K562 (cell line): Measurements from ENCODE around the gene MAP2K7. TPM values are rescaled to one million over a fixed set of nuclear protein-coding genes. Genes with fewer than 3 reads are reported as not detected.

Experiments
- CBX1 ChIP-seq: sonication (generic); IDR thresholded peaks from 2 replicates; pipeline ENCODE4 v1.6.1; 2016; ENCODE audit warnings: antibody characterized with exemption, low read depth, mild to moderate bottlenecking
- HDAC2 ChIP-seq: fragments of 450-650 bp; IDR thresholded peaks from 2 replicates; pipeline ENCODE4 v1.6.1; 2016; ENCODE audit warnings: mild to moderate bottlenecking
- NR2C2 ChIP-seq, 2 experiments: fragments of 200-800 bp in 1 of 2; sonication (Bioruptor generic) in 1 of 2; sonication (generic) in 1 of 2; formaldehyde crosslinking in 1 of 2; IDR thresholded peaks; 2 replicates each; pipeline versions ENCODE4 v1.6.1 to v1.8.0; 2016 to 2022; ENCODE audit warnings: mild to moderate bottlenecking in 1 of 2, missing compliant biosample characterization in 1 of 2, missing genetic modification characterization in 1 of 2, missing genetic modification reagents in 1 of 2
- POU5F1 ChIP-seq: fragments of 150-350 bp; IDR thresholded peaks from 2 replicates; pipeline ENCODE4 v1.6.1; 2014; ENCODE audit warnings: borderline replicate concordance, low read length, low read depth, mild to moderate bottlenecking; ENCODE audit not compliant: partially characterized antibody
- RFX1 ChIP-seq: fragments of 450-650 bp; IDR thresholded peaks from 2 replicates; pipeline ENCODE4 v1.6.1; 2016; ENCODE audit warnings: mild to moderate bottlenecking, moderate library complexity
- SAFB2 ChIP-seq: fragments of 200-400 bp; formaldehyde crosslinking; IDR thresholded peaks from 2 replicates; pipeline ENCODE4 v1.6.1; 2018; ENCODE audit warnings: borderline replicate concordance, low read length, low read depth, moderate library complexity; ENCODE audit not compliant: severe bottlenecking
- SIN3A ChIP-seq, 2 experiments: fragments of 150-350 bp in 1 of 2; IDR thresholded peaks; 2 replicates each; pipeline ENCODE4 v1.6.1; 2011 to 2016; ENCODE audit warnings: borderline replicate concordance in 2 of 2, low read depth in 2 of 2, low read length in 2 of 2, mild to moderate bottlenecking in 2 of 2, moderate library complexity in 2 of 2; ENCODE audit not compliant: control insufficient read depth in 1 of 2
- SUPT5H ChIP-seq: fragments of 450-650 bp; IDR thresholded peaks from 2 replicates; pipeline ENCODE4 v1.6.1; 2016
- ZFX ChIP-seq: sonication (generic); formaldehyde crosslinking; IDR thresholded peaks from 2 replicates; pipeline ENCODE4 v1.8.0; 2022; ENCODE audit warnings: mild to moderate bottlenecking, missing genetic modification reagents, moderate library complexity
- ZNF140 ChIP-seq: fragments of 250-450 bp; sonication (Bioruptor Pico); IDR thresholded peaks from 2 replicates; pipeline ENCODE4 v1.8.0; 2021; ENCODE audit warnings: moderate library complexity, mild to moderate bottlenecking, inconsistent platforms
- ZNF778 ChIP-seq: fragments of 450-650 bp; formaldehyde crosslinking; IDR thresholded peaks from 2 replicates; pipeline ENCODE4 v1.4.0; 2020; ENCODE audit warnings: mild to moderate bottlenecking, moderate library complexity
- polyA plus RNA-seq, 8 experiments: library from polyadenylated mRNA; depleted of rRNA in 4 of 8; stranded (reverse) in 5 of 8; unstranded in 3 of 8; fragments of >200 nt; fragmentation: Nextera tagmentation in 2 of 8; fragmentation: Illumina TruSeq in 1 of 8; extraction: Ambion mirVana in 2 of 8; extraction: Trizol in 1 of 8; gene quantifications; 2 replicates each; pipeline versions ENCODE4 v1.2.1 to v1.2.3, GENCODE V29; 2011 to 2014; ENCODE audit warnings: inconsistent platforms in 1 of 8, missing spikeins in 1 of 8
- total RNA-seq, 7 experiments: library from RNA; depleted of rRNA in 6 of 7; stranded (reverse); fragments of >200 nt in 6 of 7; fragmentation: Illumina TruSeq in 2 of 7; extraction: Trizol in 2 of 7; gene quantifications; 2 replicates each; pipeline versions ENCODE4 v1.2.1 to v1.2.3, GENCODE V29; 2011 to 2021; ENCODE audit warnings: low replicate concordance in 1 of 7
- TF ChIP-seq, protein P1 (sequence below), 2 experiments: fragments of 450-650 bp; IDR thresholded peaks; 2 replicates each; pipeline ENCODE4 v1.6.1; 2016; ENCODE audit warnings: mild to moderate bottlenecking in 2 of 2, borderline replicate concordance in 1 of 2, low read depth in 1 of 2, moderate library complexity in 1 of 2
- TF ChIP-seq, protein P2 (sequence below): fragments of 450-650 bp; IDR thresholded peaks from 2 replicates; pipeline ENCODE4 v1.6.1; 2016
- TF ChIP-seq, protein P3 (sequence below): conservative IDR thresholded peaks from 2 replicates; pipeline ENCODE4 v1.6.1; 2011; ENCODE audit warnings: low read depth, mild to moderate bottlenecking, low read length; ENCODE audit not compliant: control insufficient read depth

Gene MAP2K7
- total and polyA plus RNA-seq, 9 of the 15 experiments (the other 6 are each of a cell fraction or from before 2014, with no cell fraction given), result 0.51 to 45.8 (median 14.1) TPM

DNA sequence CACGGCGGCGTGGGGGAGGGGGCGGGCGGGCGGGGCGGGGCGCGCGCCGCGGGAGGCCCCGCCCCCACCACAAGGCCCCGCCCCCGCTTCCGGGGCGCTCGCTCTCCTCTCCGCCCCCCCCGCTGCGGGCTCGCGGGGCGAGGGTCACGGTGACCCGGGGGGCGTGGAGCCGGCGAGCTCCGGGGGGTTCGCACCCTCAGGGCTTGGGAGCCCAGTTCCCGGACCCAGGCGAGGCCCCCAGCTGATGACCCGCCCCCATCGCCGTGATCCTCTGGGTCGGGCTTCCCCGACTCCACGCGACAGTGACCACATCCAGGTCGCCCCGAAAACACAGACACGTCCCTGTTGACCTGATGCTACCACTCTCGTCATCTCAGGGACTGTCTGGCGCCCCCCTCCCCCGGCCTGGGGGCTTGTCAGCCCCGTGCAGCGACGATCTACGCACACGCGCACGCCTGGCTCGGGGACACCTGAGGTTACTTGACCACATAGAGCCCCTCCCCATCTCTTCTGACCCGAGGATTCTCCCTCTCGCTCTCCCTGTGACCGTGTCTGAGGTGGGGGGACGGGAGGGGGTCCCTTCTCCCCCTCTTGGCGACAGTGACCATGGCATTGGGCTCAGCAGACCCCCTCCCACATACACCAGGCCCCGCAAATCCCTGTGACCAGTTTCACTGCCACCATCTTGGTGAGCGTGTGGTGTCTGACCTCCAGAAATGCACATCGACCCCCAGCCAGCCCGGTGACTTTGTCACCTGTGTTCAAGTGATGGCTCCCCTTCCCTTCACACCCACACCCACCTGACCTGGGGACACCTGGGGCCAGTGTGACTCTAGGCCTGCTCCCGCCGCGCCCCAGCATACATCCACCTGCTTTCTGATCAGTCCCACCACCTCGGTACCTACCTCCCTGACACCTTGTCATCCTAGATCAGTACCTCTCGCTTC, 670 bp downstream of the MAP2K7 start (continued):
- no peak for TF ChIP-seq ZNF140
- peak; percentile 71 to 73; a peak in 2 of 4 replicates for TF ChIP-seq SIN3A (IDR thresholded peaks at IDR 0.05; ENCODE audit: borderline replicate concordance in 2 of 2, control insufficient read depth in 1 of 2, low read depth in 2 of 2, low read length in 2 of 2)
- no peak for TF ChIP-seq RFX1
- no peak for TF ChIP-seq NR2C2 (CRISPR knock-in tag; IDR thresholded peaks at IDR 0.05)
- TF ChIP-seq NR2C2 (tag; IDR thresholded peaks at IDR 0.05), result peak; percentile 88
- TF ChIP-seq, protein P1, sequence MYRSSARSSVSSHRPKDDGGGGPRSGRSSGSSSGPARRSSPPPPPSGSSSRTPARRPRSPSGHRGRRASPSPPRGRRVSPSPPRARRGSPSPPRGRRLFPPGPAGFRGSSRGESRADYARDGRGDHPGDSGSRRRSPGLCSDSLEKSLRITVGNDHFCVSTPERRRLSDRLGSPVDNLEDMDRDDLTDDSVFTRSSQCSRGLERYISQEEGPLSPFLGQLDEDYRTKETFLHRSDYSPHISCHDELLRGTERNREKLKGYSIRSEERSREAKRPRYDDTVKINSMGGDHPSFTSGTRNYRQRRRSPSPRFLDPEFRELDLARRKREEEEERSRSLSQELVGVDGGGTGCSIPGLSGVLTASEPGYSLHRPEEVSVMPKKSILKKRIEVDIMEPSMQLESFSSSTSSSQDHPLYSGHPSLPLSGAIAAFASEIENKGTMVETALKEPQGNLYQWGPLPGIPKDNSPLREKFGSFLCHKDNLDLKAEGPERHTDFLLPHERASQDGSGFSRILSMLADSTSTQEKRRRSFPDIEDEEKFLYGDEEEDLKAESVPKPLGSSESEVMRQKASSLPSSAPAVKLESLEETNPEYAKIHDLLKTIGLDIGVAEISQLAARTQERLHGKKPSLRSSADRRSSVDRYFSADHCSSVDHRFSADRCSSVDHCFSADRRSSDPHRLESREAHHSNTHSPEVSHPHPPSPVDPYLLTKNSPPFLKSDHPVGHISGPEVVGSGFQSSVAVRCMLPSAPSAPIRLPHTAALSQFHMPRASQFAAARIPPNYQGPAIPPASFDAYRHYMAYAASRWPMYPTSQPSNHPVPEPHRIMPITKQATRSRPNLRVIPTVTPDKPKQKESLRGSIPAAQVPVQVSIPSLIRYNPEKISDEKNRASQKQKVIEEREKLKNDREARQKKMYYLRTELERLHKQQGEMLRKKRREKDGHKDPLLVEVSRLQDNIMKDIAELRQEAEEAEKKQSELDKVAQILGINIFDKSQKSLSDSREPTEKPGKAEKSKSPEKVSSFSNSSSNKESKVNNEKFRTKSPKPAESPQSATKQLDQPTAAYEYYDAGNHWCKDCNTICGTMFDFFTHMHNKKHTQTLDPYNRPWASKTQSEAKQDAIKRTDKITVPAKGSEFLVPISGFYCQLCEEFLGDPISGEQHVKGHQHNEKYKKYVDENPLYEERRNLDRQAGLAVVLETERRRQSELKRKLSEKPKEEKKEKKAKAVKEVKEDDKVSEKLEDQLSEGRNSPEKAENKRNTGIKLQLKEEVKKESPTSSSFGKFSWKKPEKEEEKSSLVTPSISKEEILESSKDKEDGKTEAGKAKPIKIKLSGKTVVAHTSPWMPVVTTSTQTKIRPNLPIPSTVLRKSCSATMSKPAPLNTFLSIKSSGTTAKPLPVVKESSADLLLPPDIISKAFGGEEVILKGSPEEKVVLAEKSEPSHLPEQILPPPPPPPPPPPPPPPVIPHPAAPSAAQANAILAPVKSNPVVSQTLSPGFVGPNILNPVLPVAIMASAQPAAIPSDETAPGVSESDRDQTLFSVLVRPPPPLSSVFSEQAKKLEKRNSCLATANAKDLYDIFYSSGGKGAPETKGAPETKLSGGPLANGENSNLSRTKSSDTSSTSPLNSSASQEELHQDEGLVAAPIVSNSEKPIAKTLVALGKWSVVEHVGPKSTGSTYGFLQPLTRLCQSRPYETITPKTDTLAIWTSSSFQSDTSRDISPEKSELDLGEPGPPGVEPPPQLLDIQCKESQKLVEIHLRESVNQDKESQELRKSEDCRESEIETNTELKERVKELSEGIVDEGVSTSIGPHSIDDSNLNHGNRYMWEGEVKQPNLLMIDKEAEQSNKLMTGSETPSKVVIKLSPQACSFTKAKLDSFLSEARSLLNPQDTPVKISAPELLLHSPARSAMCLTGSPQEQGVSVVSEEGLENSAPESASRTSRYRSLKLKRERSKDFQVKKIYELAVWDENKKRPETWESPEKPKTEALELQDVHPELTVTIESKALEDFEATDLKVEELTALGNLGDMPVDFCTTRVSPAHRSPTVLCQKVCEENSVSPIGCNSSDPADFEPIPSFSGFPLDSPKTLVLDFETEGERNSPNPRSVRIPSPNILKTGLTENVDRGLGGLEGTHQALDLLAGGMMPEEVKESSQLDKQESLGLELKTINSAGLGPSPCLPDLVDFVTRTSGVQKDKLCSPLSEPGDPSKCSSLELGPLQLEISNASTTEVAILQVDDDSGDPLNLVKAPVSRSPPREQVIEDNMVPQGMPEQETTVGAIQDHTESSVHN (IDR thresholded peaks at IDR 0.05; ENCODE audit: borderline replicate concordance in 1 of 2, low read depth in 1 of 2), result no peak
- TF ChIP-seq SAFB2, result no peak
- peak; percentile 13; the same call in 1 of the 2 replicates for TF ChIP-seq ZFX (CRISPR knock-in tag)
- no peak for TF ChIP-seq CBX1
- TF ChIP-seq, protein P2, sequence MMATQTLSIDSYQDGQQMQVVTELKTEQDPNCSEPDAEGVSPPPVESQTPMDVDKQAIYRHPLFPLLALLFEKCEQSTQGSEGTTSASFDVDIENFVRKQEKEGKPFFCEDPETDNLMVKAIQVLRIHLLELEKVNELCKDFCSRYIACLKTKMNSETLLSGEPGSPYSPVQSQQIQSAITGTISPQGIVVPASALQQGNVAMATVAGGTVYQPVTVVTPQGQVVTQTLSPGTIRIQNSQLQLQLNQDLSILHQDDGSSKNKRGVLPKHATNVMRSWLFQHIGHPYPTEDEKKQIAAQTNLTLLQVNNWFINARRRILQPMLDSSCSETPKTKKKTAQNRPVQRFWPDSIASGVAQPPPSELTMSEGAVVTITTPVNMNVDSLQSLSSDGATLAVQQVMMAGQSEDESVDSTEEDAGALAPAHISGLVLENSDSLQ, result no peak
- no peak for TF ChIP-seq ZNF778
- no peak for TF ChIP-seq HDAC2
- 0 out of 2 replicates have a peak, but pooled peaks have one; percentile 38 for TF ChIP-seq SUPT5H
- TF ChIP-seq, protein P3, sequence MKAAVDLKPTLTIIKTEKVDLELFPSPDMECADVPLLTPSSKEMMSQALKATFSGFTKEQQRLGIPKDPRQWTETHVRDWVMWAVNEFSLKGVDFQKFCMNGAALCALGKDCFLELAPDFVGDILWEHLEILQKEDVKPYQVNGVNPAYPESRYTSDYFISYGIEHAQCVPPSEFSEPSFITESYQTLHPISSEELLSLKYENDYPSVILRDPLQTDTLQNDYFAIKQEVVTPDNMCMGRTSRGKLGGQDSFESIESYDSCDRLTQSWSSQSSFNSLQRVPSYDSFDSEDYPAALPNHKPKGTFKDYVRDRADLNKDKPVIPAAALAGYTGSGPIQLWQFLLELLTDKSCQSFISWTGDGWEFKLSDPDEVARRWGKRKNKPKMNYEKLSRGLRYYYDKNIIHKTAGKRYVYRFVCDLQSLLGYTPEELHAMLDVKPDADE, result 0 out of 2 replicates have a peak, but pooled peaks have one; percentile 49
- no peak for TF ChIP-seq POU5F1
